HepG2 (cell line): ENCODE results near the gene DPYD. TPM values are rescaled to one million over a fixed set of nuclear protein-coding genes. Genes with fewer than 3 reads are reported as not detected.

Experiments used
- ATAC-seq: fragments of 200-7000 bp; cut with Tn5 transposase; 3 replicates; pipeline ENCODE4 v1.9.1; 2020; ENCODE audit warnings: mild to moderate bottlenecking, moderate library complexity
- BruUV-seq: library from RNA; stranded (reverse); fragments of 400-500 nt; replicated peaks from 2 replicates; lab custom pipeline; 2021; lab: Mats Ljungman, UMichigan
- CTCF ChIA-PET: fragments of 300-600 bp; formaldehyde crosslinking; extraction: SDS; loops from one replicate; lab custom pipeline; 2021; ENCODE audit warnings: low total read pairs, inconsistent platforms, low intra/inter-chr PET ratio; lab: Yijun Ruan, JAX
- POLR2A ChIA-PET: fragments of 350-600 bp; sonication (Branson Sonifier 250); formaldehyde crosslinking; loops from one replicate; lab custom pipeline; 2020; ENCODE audit warnings: antibody characterized with exemption, inconsistent platforms; lab: Yijun Ruan, JAX
- DNase-seq: peaks from one replicate; pipeline ENCODE4 v3.0.0-alpha.2; 2015; ENCODE audit warnings: low spot score
- FAIRE-seq: peaks from 3 replicates; lab custom pipeline; 2011; peaks lifted over from hg19 to GRCh38; lab: Jason Lieb, UNC
- H2AFZ ChIP-seq: one replicate; pipeline ENCODE4 v1.6.1; 2011; ENCODE audit warnings: low read length, inconsistent platforms
- H3K27ac ChIP-seq: fragments of 300-600 bp; 3 replicates; pipeline ENCODE4 v1.8.0; 2011; ENCODE audit warnings: mixed run types, mild to moderate bottlenecking, mixed read lengths, low read length, inconsistent platforms; ENCODE audit not compliant: insufficient read depth; ENCODE audit errors: extremely low read length
- H3K27me3 ChIP-seq, 2 experiments: fragments of 200-600 bp in 1 of 2; 2 replicates in 1 of 2; 3 replicates in 1 of 2; pipeline versions ENCODE4 v1.6.0 to v1.8.0; 2011; ENCODE audit warnings: low read length in 2 of 2, mild to moderate bottlenecking in 2 of 2, moderate library complexity in 2 of 2, inconsistent platforms in 1 of 2; ENCODE audit not compliant: insufficient read depth in 2 of 2, control insufficient read depth in 1 of 2
- H3K36me3 ChIP-seq, 2 experiments: fragments of 200-600 bp in 1 of 2; replicated peaks in 1 of 2; 2 replicates in 1 of 2; 3 replicates in 1 of 2; pipeline versions ENCODE4 v1.5.1 to v1.8.0; 2011; ENCODE audit warnings: low read length in 2 of 2, inconsistent platforms in 1 of 2; ENCODE audit not compliant: insufficient read depth in 2 of 2, control insufficient read depth in 1 of 2
- H3K4me1 ChIP-seq: 2 replicates; pipeline ENCODE4 v1.5.1; 2012; ENCODE audit warnings: low read length, inconsistent platforms; ENCODE audit not compliant: insufficient read depth
- H3K4me2 ChIP-seq: 2 replicates; pipeline ENCODE4 v1.6.0; 2011; ENCODE audit warnings: low read depth, low read length, inconsistent platforms
- H3K4me3 ChIP-seq, 3 experiments: fragments of 200-600 bp in 1 of 3; sonication (generic), shearing (Covaris generic) in 1 of 3; replicated peaks in 1 of 3; 2 replicates each; pipeline ENCODE4 v1.5.1; 2011 to 2016; ENCODE audit warnings: low read length in 3 of 3, inconsistent platforms in 2 of 3, low read depth in 2 of 3, mild to moderate bottlenecking in 2 of 3, control low read depth in 1 of 3, mixed read lengths in 1 of 3; ENCODE audit not compliant: insufficient read depth in 1 of 3
- H3K79me2 ChIP-seq: one replicate; pipeline ENCODE4 v1.6.1; 2011; ENCODE audit warnings: low read length, inconsistent platforms; ENCODE audit not compliant: insufficient read depth
- H3K9ac ChIP-seq: 2 replicates; pipeline ENCODE4 v1.6.0; 2011; ENCODE audit warnings: mild to moderate bottlenecking, low read depth, low read length, inconsistent platforms; ENCODE audit not compliant: insufficient read depth
- H3K9me3 ChIP-seq: 2 replicates; pipeline ENCODE4 v1.5.1; 2012; ENCODE audit warnings: mild to moderate bottlenecking, low read length
- H4K20me1 ChIP-seq: 2 replicates; pipeline ENCODE4 v1.6.0; 2011; ENCODE audit warnings: inconsistent platforms, mild to moderate bottlenecking, low read length, moderate library complexity; ENCODE audit not compliant: insufficient read depth
- ELK4 ChIP-seq: sonication (generic); formaldehyde crosslinking; IDR thresholded peaks from 2 replicates; pipeline ENCODE4 v1.9.0; 2021; ENCODE audit warnings: missing genetic modification reagents, borderline replicate concordance
- HHEX ChIP-seq: IDR thresholded peaks from 2 replicates; pipeline ENCODE4 v1.6.1; 2016; ENCODE audit warnings: control low read depth
- ZC3H4 ChIP-seq: sonication (generic); formaldehyde crosslinking; IDR thresholded peaks from 2 replicates; pipeline ENCODE4 v1.4.0; 2020; ENCODE audit warnings: missing genetic modification reagents, borderline replicate concordance
- ZNF282 ChIP-seq: fragments of 450-650 bp; IDR thresholded peaks from 2 replicates; pipeline ENCODE4 v1.6.1; 2018; ENCODE audit not compliant: partially characterized antibody
- WGBS: methylation state at CpG from one replicate; pipeline ENCODE4 v1.1.6; 2017; ENCODE audit warnings: low lambda C conversion rate; 5-methylcytosine and 5-hydroxymethylcytosine counted together
- in situ Hi-C: cut with HindIII; loops from 2 replicates; pipeline ENCODE4 v1.10.0; 2017; ENCODE audit warnings: low pct_unique_long_range_greater_than_20kb; ENCODE audit not compliant: extremely low pct_ligation_motif_present
- intact Hi-C: fragments of 100-400 bp; cut with micrococcal nuclease; formaldehyde crosslinking; loops from one replicate; pipeline ENCODE4 v1.10.0; 2022; ENCODE audit not compliant: unreplicated experiment
- polyA plus RNA-seq, 8 experiments: library from polyadenylated mRNA; depleted of rRNA in 3 of 8; stranded (reverse) in 7 of 8; unstranded in 1 of 8; fragments of >200 nt; fragmentation: Illumina TruSeq in 4 of 8; extraction: Trizol in 4 of 8; gene quantifications; 2 replicates each; pipeline versions ENCODE4 v1.2.1 to v1.2.3, GENCODE V29; 2011 to 2016; ENCODE audit warnings: low read depth in 4 of 8, missing spikeins in 1 of 8, mixed read lengths in 1 of 8; ENCODE audit not compliant: insufficient read depth in 1 of 8
- total RNA-seq, 5 experiments: library from RNA; depleted of rRNA; stranded (reverse); fragments of >200 nt; fragmentation: Illumina TruSeq; extraction: Trizol; gene quantifications; 2 replicates each; pipeline ENCODE4 v1.2.3, GENCODE V29; 2016; ENCODE audit warnings: low read depth in 1 of 5
- TF ChIP-seq, protein P1 (sequence below): sonication (generic); formaldehyde crosslinking; IDR thresholded peaks from 2 replicates; pipeline ENCODE4 v1.9.0; 2021; ENCODE audit warnings: missing genetic modification reagents, borderline replicate concordance
- TF ChIP-seq, protein P2 (sequence below): sonication (generic); formaldehyde crosslinking; IDR thresholded peaks from 2 replicates; pipeline ENCODE4 v1.8.1; 2023; ENCODE audit warnings: missing genetic modification reagents, inconsistent platforms, borderline replicate concordance

The DPYD gene
- total and polyA plus RNA-seq, 2 of the 13 experiments (the other 11 are each of a cell fraction or from before 2014, with no cell fraction given): 1.3 to 3.4 TPM

DNA sequence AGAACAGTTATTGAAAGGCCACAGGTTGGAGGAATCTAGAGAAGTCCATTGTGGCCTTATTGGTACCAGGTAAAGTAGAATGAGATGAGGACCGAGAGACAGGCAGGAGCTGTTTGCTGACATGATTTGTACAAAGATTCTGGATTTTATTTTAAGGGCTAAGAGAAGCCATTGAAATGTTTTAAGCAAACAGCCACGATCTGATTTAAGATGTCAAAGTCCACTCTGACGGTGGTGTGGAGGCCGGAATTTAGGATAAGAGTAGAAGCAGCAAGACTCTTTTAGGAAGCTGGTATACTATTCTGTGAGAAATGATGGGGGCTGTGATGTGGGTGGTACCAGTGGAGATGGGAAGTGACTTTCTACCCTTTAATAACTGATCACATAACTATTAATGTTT lies 418.5 kb downstream of the DPYD start:
- peak; percentile 0 for DNase-seq
- BruUV-seq: no TSS peak
- Histone ChIP-seq H2AFZ (no peak overlapping the region), H3K27me3 (no peaks in the 10 kb centered on the region), H3K36me3 (no peaks in the 10 kb centered on the region), H3K4me2 (no peak overlapping the region), H3K4me3 (no peak overlapping the region), H3K9me3 (0 out of 2 replicates have a peak, but pooled peaks cover 4% of the 10 kb centered on the region), H3K79me2 (no peaks in the 10 kb centered on the region), H3K4me1 (peaks cover 5% of the 10 kb centered on the region; the same call in 1 of the 2 replicates), H4K20me1 (no peaks in the 10 kb centered on the region), H3K9ac (no peak overlapping the region), H3K27ac (no peak overlapping the region)
- POLR2A ChIA-PET: no interaction called here
- CTCF ChIA-PET: no interaction called here
- WGBS: 4% methylated on average over 4 of the region's 4 CpGs
- TF ChIP-seq ELK4 (CRISPR knock-in tag) (no peak), ZC3H4 (CRISPR knock-in tag) (no peak), HHEX (CRISPR knock-in tag) (no peak), ZNF282 (no peak)
- TF ChIP-seq, protein P1, sequence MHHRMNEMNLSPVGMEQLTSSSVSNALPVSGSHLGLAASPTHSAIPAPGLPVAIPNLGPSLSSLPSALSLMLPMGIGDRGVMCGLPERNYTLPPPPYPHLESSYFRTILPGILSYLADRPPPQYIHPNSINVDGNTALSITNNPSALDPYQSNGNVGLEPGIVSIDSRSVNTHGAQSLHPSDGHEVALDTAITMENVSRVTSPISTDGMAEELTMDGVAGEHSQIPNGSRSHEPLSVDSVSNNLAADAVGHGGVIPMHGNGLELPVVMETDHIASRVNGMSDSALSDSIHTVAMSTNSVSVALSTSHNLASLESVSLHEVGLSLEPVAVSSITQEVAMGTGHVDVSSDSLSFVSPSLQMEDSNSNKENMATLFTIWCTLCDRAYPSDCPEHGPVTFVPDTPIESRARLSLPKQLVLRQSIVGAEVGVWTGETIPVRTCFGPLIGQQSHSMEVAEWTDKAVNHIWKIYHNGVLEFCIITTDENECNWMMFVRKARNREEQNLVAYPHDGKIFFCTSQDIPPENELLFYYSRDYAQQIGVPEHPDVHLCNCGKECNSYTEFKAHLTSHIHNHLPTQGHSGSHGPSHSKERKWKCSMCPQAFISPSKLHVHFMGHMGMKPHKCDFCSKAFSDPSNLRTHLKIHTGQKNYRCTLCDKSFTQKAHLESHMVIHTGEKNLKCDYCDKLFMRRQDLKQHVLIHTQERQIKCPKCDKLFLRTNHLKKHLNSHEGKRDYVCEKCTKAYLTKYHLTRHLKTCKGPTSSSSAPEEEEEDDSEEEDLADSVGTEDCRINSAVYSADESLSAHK (CRISPR knock-in tag): no peak
- TF ChIP-seq, protein P2, sequence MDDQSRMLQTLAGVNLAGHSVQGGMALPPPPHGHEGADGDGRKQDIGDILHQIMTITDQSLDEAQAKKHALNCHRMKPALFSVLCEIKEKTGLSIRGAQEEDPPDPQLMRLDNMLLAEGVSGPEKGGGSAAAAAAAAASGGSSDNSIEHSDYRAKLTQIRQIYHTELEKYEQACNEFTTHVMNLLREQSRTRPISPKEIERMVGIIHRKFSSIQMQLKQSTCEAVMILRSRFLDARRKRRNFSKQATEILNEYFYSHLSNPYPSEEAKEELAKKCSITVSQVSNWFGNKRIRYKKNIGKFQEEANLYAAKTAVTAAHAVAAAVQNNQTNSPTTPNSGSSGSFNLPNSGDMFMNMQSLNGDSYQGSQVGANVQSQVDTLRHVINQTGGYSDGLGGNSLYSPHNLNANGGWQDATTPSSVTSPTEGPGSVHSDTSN (CRISPR knock-in tag): no peak
- in situ Hi-C loops: no loop called here
- no peak for FAIRE-seq
- intact Hi-C loops: no loop called here
- ATAC-seq: no peak
